Dedifferentiated amniotic fluid mesenchymal stem cell (primary cell): ENCODE measurements around the gene NTN1.

Source experiments
- DNase-seq: peaks from one replicate; pipeline ENCODE4 v3.0.0-alpha.2; 2016; ENCODE audit errors: extremely low spot score

Gene NTN1

GRCh38 chr17:9037736-9038135 lies 16.4 kb downstream of the NTN1 start:
- no peak for DNase-seq

DNA sequence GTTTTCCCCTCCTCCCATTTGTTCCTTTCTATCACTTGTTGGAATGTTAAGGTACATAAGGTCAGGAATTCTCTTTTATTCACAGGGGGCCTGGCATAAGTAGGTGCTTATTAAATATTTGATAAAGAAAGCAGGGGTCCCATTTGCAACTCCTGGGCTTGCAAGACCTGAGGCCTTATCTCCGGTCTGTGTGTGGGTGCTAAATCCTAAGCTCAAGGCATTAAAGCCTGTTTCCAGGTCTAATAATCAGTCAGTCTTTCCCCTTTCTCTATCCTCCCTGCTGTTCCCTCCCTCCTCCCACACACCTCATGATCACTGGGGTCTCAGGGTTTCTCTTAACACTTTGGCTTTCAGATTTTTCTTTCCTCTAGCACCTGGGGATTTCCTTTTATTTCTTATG lies 17.1 kb downstream of the NTN1 start:
- DNase-seq: no peak

DNA sequence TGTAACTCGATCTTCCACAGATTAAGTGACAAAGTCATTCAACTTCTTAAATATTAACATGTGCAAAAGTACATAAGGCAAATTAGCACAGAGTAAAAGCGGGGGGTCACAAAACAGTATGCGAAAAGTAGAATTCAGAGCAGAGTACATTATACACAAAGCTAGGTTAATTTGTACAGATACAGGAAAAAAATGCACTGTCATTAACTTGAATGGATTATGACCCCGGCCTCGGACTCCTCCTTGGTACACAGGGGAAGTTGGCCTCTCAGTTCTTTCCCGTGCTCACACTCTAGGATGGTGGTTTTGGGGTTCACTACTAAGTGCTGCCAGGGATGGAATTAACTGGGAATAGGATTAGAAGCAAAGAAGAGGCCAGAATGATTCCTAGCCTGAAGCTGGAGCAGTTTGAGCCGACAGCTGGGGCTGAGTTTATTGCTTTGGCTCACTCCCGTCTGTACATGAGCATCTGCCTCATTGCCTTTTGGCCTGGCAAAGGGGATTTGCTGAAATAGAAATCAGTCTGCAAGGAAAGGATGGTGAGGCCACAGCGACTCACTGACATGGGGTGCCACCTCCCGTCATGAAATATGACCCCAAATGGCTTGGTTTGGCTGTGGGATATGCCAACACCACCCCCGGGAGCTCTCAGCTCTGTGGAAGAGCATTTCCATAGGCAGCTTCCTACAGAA lies 23.6 kb downstream of the NTN1 start:
- DNase-seq: no peak

DNA sequence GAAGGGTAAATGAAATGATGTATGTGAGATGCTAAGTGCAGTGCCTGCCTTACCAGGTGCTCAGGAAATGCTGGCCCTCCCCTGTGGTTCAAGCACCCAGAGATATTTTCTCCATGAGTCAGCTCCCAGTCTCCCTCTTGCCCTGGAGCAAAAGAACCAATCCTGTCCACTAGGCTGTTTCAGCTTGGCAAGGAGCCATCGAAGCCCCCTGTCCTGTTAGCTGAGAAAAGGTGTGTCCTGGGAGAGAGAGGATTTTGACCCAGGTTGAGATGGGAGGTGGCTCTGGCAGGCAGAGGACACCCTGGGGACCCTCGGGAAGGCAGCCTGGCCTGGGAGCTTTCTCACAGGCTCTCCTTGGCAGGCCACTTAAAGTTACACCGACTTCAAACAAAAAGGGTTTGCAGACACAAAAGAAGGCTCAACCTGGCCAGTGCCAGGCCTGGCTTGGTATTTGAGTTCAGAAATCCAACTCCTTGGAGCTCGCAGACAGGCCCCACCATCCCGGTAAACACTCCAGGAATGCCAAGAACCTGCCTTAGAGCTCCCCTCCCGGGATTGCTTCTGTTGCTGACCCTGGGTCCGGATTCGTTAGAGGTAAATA lies 29.6 kb downstream of the NTN1 start:
- no peak for DNase-seq

GRCh38 chr17:9051561-9051960 lies 30.3 kb downstream of the NTN1 start:
- DNase-seq: no peak

DNA sequence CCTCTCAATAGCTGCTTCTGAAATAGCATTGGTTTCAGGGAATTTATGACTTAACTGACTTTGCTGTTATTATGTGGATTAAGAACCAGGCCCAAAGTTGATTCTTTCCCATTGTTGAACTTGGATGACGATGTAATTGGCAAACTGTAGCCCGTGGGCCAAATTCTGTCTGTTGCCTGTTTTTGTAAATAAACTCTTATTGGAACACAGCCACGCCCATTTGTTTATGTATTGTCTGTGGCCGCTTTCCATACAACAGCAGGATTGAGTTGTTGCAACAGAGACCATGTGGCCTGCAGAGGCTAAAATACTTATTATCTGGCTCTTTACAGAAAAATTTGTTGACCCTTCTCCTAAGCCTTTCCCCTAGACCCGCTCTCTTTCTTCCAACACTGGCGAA lies 31.6 kb downstream of the NTN1 start:
- DNase-seq: no peak

GRCh38 chr17:9053406-9053805 lies 32.1 kb downstream of the NTN1 start:
- DNase-seq: no peak

GRCh38 chr17:9054126-9054975 lies 33.0 kb downstream of the NTN1 start:
- DNase-seq: no peak

GRCh38 chr17:9055281-9055680 lies 34.0 kb downstream of the NTN1 start:
- DNase-seq: no peak

DNA sequence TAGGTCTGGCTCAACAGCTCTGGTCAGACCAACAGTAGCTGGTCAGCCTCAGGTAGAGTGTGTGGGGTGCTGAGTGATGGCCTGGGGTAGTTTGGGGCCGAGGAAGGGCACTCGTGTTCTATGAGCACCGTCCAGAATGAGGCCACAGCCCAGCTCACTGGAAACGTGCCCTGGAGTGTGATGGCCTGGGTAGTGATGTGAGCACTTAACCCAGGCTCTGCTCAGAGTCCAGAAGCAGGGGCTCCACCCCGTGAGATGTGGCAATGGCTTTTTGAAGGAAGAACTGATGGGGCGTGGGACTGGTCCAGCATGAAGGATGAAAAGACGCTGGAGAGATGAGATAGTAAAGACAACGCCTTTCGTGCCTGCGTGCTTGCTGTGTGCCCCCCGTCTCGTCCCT lies 35.3 kb downstream of the NTN1 start:
- DNase-seq: no peak

- DNase-seq: no peak
Measured at GRCh38 chr17:9057310-9057709, 36.0 kb downstream of the NTN1 start.

DNA sequence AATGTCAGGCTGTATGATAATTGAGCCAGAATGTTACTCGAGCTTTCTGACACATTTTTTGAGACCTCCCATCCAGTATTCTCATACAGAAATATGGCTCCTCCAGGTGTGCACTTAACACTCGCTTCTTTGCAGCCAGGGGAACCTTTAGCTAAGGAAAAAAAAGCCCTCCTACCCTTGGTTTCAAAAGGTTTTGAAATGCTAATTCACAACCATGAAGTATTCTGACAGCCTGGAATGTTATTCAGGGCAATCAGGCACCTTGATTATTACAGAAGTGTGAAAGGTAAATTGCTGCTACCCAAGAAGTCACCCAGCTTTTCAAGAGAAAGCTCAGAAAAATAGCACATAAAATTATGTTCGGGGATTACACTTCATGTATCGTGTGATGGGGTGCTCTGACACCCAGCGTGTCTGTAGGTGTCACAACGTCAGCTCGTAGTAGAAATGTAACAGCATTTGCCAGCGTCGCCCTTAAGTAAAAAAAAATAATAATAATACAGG lies 41.1 kb downstream of the NTN1 start:
- DNase-seq: no peak

GRCh38 chr17:9064311-9064834 lies 43.1 kb downstream of the NTN1 start:
- no peak for DNase-seq

GRCh38 chr17:9071016-9071415 lies 49.7 kb downstream of the NTN1 start:
- no peak for DNase-seq

DNA sequence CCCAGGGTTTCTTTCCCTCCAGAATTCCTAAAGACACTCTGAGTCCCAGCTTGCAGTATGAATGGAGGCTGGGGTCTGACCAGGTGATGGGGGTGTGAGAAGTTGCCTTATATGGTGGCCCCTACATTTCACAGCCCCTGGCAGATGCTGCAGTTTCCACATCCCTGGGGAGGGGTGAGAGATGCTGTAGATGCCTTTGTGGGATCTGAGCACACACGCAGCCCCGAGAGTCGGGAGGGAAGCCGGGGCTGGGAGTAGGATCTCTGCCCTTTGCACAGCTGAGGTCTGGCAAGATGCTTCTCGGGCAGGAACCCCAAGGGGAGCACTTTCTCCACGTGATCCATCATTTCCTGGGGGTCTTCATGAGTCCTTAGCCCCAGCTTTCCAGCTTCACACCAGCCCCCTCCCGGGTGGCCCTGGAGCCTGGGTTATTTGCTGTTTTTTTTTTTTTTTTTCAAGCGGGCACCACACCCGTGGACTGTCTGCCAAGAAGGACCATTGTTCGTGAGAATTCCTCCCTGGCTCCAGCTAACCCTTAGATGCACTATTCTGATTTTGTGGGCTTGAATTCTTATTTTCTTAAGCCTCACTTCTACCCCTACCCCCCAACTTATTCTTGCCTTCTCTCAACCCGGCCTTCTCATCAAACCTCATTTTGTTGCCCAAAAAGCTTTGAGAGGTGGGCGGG lies 50.6 kb downstream of the NTN1 start:
- no peak for DNase-seq

- no peak for DNase-seq
Measured at GRCh38 chr17:9072696-9073339, 51.5 kb downstream of the NTN1 start.

- DNase-seq: no peak
Measured at GRCh38 chr17:9074131-9074530, 52.8 kb downstream of the NTN1 start.

DNA sequence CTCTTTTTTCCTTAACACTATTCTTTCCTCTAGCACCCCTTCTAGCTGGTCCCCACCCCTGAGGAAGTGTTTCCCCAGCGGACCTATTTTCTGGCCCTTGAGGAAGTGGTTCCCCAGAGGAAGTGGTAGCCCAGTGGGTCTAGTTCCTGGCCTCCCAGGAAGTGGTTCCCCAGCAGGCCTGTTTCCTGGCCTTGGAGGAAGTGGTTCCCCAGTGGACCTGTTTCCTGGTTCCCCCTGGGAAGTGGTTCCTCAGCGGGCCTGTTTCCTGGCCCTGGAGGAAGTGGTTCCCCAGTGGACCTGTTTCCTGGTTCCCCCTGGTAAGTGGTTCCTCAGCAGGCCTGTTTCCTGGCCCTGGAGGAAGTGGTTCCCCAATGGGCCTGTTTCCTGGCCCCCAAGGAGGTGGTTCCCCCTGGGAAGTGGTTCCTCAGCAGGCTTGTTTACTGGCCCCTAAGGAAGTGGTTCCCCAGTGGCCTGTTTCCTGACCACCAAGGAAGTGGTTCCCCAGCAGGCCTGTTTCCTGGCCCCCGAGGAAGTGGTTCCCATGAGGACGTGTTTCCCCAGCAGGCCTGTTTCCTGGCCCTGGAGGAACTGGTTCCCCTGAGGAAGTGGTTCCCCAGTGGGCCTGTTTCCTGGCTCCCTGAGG lies 58.3 kb downstream of the NTN1 start:
- no peak for DNase-seq

GRCh38 chr17:9080296-9080914 lies 59.1 kb downstream of the NTN1 start:
- DNase-seq: no peak

DNA sequence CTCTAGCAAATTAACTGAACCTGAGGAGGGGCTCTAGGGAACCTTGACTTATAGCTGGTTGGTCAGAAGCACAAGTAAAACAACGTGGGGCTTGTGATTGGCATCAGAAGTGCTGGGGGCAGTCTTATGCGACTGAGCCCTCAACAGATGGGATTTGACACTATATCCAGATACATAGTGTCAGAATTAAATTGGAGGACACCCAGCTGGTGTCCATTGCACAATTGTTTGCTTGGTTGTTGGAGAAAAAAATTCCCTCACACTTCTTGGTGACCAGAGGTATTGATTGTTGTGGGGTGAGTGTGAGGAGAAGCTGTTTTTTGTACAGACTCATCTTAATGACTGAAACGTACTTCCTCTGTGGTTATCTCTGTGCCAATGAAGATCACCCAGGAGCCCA lies 59.7 kb downstream of the NTN1 start:
- no peak for DNase-seq
